Loucy (cell line): ENCODE measurements around the gene KCNK18.

Experiments
- CTCF ChIP-seq: fragments of 200-600 bp; sonication (generic); conservative IDR thresholded peaks from 2 replicates; pipeline ENCODE4 v1.5.1; 2014; ENCODE audit warnings: mild to moderate bottlenecking, antibody characterized with exemption, low read length
- EZH2phosphoT487 ChIP-seq: fragments of 200-600 bp; IDR thresholded peaks from 2 replicates; pipeline ENCODE4 v1.6.1; 2018; ENCODE audit warnings: antibody characterized with exemption, mild to moderate bottlenecking, moderate library complexity, borderline replicate concordance

GRCh38 chr10:117164592-117165537, 32.4 kb upstream of the KCNK18 start:
- no peak for TF ChIP-seq CTCF
- TF ChIP-seq EZH2phosphoT487 = no peak
